A673 (cell line): ENCODE results near the gene OR2T10. TPM values are rescaled to one million over a fixed set of nuclear protein-coding genes. Genes with fewer than 3 reads are reported as not detected.
"Not testable (repeated sequence)": the region's sequence is repeated elsewhere in the genome, so short reads cannot be mapped to it uniquely, and the experiment has no call there.

Source experiments
- BruUV-seq: library from RNA; stranded (reverse); fragments of 400-500 nt; replicated peaks from 2 replicates; lab custom pipeline; 2021; lab: Mats Ljungman, UMichigan
- CTCF ChIA-PET: fragments of 300-600 bp; sonication (Branson Sonifier 250); formaldehyde crosslinking; loops from one replicate; lab custom pipeline; 2022; ENCODE audit warnings: antibody characterized with exemption; lab: Charles Lee
- POLR2A ChIA-PET: fragments of 300-600 bp; sonication (Branson Sonifier 250); formaldehyde crosslinking; loops from one replicate; lab custom pipeline; 2022; ENCODE audit warnings: antibody characterized with exemption; ENCODE audit not compliant: low non-redundant PET; lab: Charles Lee
- DNase-seq: peaks from one replicate; pipeline ENCODE4 v3.0.0-alpha.2; 2015; ENCODE audit warnings: low spot score
- H3K27ac ChIP-seq: fragments of 200-600 bp; sonication (generic); 2 replicates; pipeline ENCODE4 v1.5.1; 2016; ENCODE audit warnings: mixed run types, low read depth, mild to moderate bottlenecking, mixed read lengths, antibody characterized with exemption, low read length; ENCODE audit not compliant: poor library complexity, severe bottlenecking
- H3K27me3 ChIP-seq: fragments of 200-600 bp; sonication (generic); replicated peaks from 2 replicates; pipeline ENCODE4 v1.6.1; 2017; ENCODE audit warnings: mixed run types, low read depth, mild to moderate bottlenecking, mixed read lengths, antibody characterized with exemption, low read length; ENCODE audit not compliant: insufficient read depth, poor library complexity
- H3K36me3 ChIP-seq: fragments of 200-600 bp; sonication (generic); 2 replicates; pipeline ENCODE4 v1.6.1; 2016; ENCODE audit warnings: mixed run types, mild to moderate bottlenecking, mixed read lengths, antibody characterized with exemption, low read length; ENCODE audit not compliant: insufficient read depth, poor library complexity, severe bottlenecking
- H3K4me1 ChIP-seq: fragments of 200-600 bp; sonication (generic); 2 replicates; pipeline ENCODE4 v1.6.1; 2017; ENCODE audit warnings: mixed run types, mild to moderate bottlenecking, mixed read lengths, antibody characterized with exemption, low read length; ENCODE audit not compliant: insufficient read depth, poor library complexity, severe bottlenecking
- H3K4me3 ChIP-seq: fragments of 200-600 bp; sonication (generic); 2 replicates; pipeline ENCODE4 v1.5.1; 2016; ENCODE audit warnings: low read depth, mixed run types, mild to moderate bottlenecking, mixed read lengths, low read length; ENCODE audit not compliant: poor library complexity, severe bottlenecking
- H3K9me3 ChIP-seq: fragments of 200-600 bp; sonication (generic); 2 replicates; pipeline ENCODE4 v1.6.1; 2016; ENCODE audit warnings: mixed run types, low read depth, mild to moderate bottlenecking, mixed read lengths, antibody characterized with exemption, low read length; ENCODE audit not compliant: poor library complexity, severe bottlenecking
- intact Hi-C: fragments of 100-400 bp; cut with micrococcal nuclease; formaldehyde crosslinking; loops from one replicate; pipeline ENCODE4 v1.10.0; 2022; ENCODE audit not compliant: unreplicated experiment
- total RNA-seq: library from RNA; stranded (reverse); gene quantifications from 2 replicates; pipeline ENCODE4 v1.2.3, GENCODE V29; 2021

OR2T10 gene
- total RNA-seq, 1 experiment from 2014 or later = not detected

DNA sequence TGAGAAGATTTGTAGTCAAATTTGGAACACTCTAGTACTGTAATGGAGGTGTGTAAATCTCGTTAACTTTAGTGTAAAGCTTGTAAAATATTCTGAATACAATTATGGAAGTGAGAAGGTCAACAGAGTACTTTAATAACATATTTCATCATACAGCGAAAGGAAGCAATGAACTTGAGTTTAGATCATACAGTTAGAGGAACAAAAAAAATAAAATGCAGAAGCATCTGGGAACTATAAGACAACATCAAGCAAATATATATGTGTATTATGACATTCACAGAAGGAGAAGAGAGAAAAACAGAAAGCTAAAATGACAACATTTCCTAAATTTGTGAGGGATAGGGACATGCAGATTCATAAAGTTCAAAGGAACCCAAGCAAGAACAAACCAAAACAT, 28.5 kb downstream of the OR2T10 start:
- CTCF ChIA-PET, H3K9me3 ChIP-seq, H3K4me3 ChIP-seq, POLR2A ChIA-PET, DNase-seq, H3K27me3 ChIP-seq, H3K36me3 ChIP-seq, H3K27ac ChIP-seq, intact Hi-C loops, H3K4me1 ChIP-seq, BruUV-seq: not testable (repeated sequence)

DNA sequence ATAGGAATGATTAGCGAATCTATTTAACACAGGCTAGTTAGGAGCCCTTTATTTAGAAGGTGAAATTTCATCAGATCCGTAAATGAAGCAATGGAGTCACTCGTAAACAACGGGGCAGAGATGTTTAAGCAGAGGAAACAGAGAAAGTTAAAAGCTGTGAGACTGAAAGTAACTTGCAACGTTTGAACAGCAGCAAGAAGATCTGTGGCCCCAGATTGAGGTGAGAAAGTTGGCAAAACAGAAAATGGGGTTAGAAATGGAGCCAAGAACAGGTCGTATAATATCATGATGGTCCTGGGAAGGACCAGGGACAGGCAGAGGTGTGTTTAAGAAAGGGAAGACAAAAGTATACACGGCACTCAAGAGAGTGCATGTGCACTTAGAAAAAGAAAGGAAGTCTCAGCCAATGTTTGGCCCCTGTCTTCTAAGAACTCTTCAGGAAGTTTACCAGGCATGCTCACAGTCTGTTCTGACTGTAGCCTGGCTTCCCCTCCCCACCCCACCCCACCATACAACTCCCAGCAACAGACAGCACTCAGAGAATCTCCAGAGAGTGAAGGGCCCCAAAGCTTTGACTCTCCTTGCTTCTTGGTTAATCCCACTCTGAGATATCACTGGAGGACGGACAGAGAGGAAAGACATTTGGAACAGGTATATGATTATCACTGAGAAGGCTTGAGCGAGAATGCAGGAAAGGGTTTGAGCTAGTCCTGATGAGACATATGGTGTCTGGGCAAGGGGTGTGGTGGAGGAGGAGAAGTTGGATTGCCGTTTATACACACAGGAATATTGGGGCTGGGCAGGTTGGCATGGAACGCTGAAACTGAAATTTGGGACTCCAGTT, 31.7 kb downstream of the OR2T10 start:
- H3K4me1 ChIP-seq, intact Hi-C loops, H3K4me3 ChIP-seq, BruUV-seq, CTCF ChIA-PET, DNase-seq, H3K36me3 ChIP-seq, POLR2A ChIA-PET, H3K27ac ChIP-seq, H3K27me3 ChIP-seq, H3K9me3 ChIP-seq: not testable (repeated sequence)

GRCh38 chr1:248562672-248563071, 34.8 kb downstream of the OR2T10 start, which contains the start of gene OR2T29:
Gene OR2T29 (minus strand): TSS chr1:248562772. CDS start chr1:248559491, 3,281 bp downstream.
- POLR2A ChIA-PET, H3K9me3 ChIP-seq, H3K27ac ChIP-seq, intact Hi-C loops, DNase-seq, H3K36me3 ChIP-seq, BruUV-seq, H3K4me1 ChIP-seq, H3K4me3 ChIP-seq, H3K27me3 ChIP-seq, CTCF ChIA-PET: not testable (repeated sequence)

DNA sequence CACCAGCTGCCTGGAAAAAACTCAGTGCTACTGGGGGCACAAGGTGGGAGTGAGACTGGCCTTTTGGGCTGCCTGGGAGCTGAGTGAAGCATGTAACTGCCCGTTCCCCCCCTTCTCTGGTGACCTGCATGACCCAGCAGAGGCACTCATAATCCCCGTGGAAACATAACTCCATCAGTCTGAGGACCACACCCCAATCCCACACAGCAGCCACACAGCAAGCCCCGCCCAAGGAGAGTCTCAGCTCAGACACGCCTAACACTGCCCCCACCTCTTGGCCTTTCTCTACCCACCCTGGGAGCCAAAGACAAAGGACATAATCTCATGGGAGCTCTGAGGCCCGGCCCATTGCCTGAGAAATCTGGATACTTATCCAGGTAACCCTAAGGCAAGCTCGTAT, 46.5 kb downstream of the OR2T10 start:
- DNase-seq, CTCF ChIA-PET, POLR2A ChIA-PET: not testable (repeated sequence)

GRCh38 chr1:248547383-248547782, 50.1 kb downstream of the OR2T10 start:
- DNase-seq, CTCF ChIA-PET, intact Hi-C loops, H3K27me3 ChIP-seq, BruUV-seq, H3K4me1 ChIP-seq, H3K4me3 ChIP-seq, H3K36me3 ChIP-seq, POLR2A ChIA-PET, H3K27ac ChIP-seq, H3K9me3 ChIP-seq: not testable (repeated sequence)

More for the DNA sequence above, 46.5 kb downstream of the OR2T10 start:
- BruUV-seq, H3K4me1 ChIP-seq, H3K9me3 ChIP-seq, intact Hi-C loops, H3K4me3 ChIP-seq, H3K27ac ChIP-seq, H3K36me3 ChIP-seq, H3K27me3 ChIP-seq: not testable (repeated sequence)

Other genes starting within 250 kb of the OR2T10 start
- not detected in 2 replicates for gene OR14C36, start 248.9 kb downstream of the OR2T10 start, total RNA-seq
- gene OR2T4, start 236.0 kb downstream of the OR2T10 start, total RNA-seq = not detected in 2 replicates
- gene OR2T6, start 222.0 kb downstream of the OR2T10 start, total RNA-seq = not detected in 2 replicates
- gene OR2T1, start 194.7 kb downstream of the OR2T10 start, total RNA-seq = not detected in 2 replicates
- not detected in 2 replicates for gene OR2T2, start 152.1 kb downstream of the OR2T10 start, total RNA-seq
- gene OR2T3, start 124.3 kb downstream of the OR2T10 start, total RNA-seq = not detected in 2 replicates
- not detected in 2 replicates for gene OR2T5, start 109.1 kb downstream of the OR2T10 start, total RNA-seq
- gene OR2G6, start 89.6 kb downstream of the OR2T10 start, total RNA-seq = not detected in 2 replicates
- not detected in 2 replicates for gene OR2T29, start 34.9 kb downstream of the OR2T10 start, total RNA-seq
- gene OR2T34, start 22.9 kb downstream of the OR2T10 start, total RNA-seq = not detected in 2 replicates
- not detected in 2 replicates for gene OR2T11, start 37.4 kb upstream of the OR2T10 start, total RNA-seq
- gene OR2T35, start 47.6 kb upstream of the OR2T10 start, total RNA-seq = not detected in 2 replicates
- not detected in 2 replicates for gene OR2T27, start 57.8 kb upstream of the OR2T10 start, total RNA-seq
- not detected in 2 replicates for gene OR14I1, start 105.1 kb upstream of the OR2T10 start, total RNA-seq
- not detected in 2 replicates for gene LYPD8, start 158.1 kb upstream of the OR2T10 start, total RNA-seq
- 26.7 and 28.6 TPM in 2 replicates for gene SH3BP5L, start 228.2 kb upstream of the OR2T10 start, total RNA-seq
- gene ZNF672, start 240.5 kb upstream of the OR2T10 start, total RNA-seq = 21.6 and 24.0 TPM in 2 replicates